Subcutaneous abdominal adipose tissue (tissue), 5 donors: ENCODE results near the gene CELSR1.

Experiments
- H3K27ac ChIP-seq: one replicate; pipeline ENCODE4 v1.7.0; 2013; ENCODE audit warnings: low read depth, mild to moderate bottlenecking, inconsistent platforms, low read length, moderate library complexity
- H3K27me3 ChIP-seq, 5 donors: one replicate each; pipeline ENCODE4 v1.7.0; 2013; ENCODE audit warnings: low read length in 5 of 5, inconsistent platforms in 1 of 5; ENCODE audit not compliant: control insufficient read depth in 5 of 5, insufficient read depth in 4 of 5
- H3K36me3 ChIP-seq, 5 donors: one replicate each; pipeline ENCODE4 v1.7.0; 2013; ENCODE audit warnings: low read length in 5 of 5; ENCODE audit not compliant: control insufficient read depth in 5 of 5, insufficient read depth in 5 of 5
- H3K4me1 ChIP-seq, 5 donors: one replicate each; pipeline ENCODE4 v1.7.0; 2013; ENCODE audit warnings: low read length in 5 of 5, mild to moderate bottlenecking in 3 of 5, moderate library complexity in 1 of 5; ENCODE audit not compliant: control insufficient read depth in 5 of 5, insufficient read depth in 5 of 5
- H3K4me3 ChIP-seq, 5 donors: one replicate each; pipeline ENCODE4 v1.7.0; 2013; ENCODE audit warnings: low read length in 5 of 5, low read depth in 1 of 5
- H3K9ac ChIP-seq, 5 donors: one replicate each; pipeline ENCODE4 v1.7.0; 2013; ENCODE audit warnings: low read length in 5 of 5, mild to moderate bottlenecking in 4 of 5, moderate library complexity in 3 of 5
- H3K9me3 ChIP-seq, 5 donors: one replicate each; pipeline ENCODE4 v1.7.0; 2013; ENCODE audit warnings: low read length in 5 of 5; ENCODE audit not compliant: control insufficient read depth in 5 of 5
- donor health status: healthy.
- donor health status: healthy.
- donor health status: healthy.
- donor health status: healthy.
- donor health status: healthy.

CELSR1 gene

GRCh38 chr22:46482056-46482675 lies 55.3 kb downstream of the CELSR1 start:
- Histone ChIP-seq H3K9ac (no peak overlapping the region), H3K27ac (no peak overlapping the region), H3K4me3 (no peak overlapping the region), H3K4me1 (no peaks in the 10 kb centered on the region), H3K9me3 (peaks cover 0 to 4% (median 3%) of the 10 kb centered on the region in 5 donors), H3K36me3 (no peaks in the 10 kb centered on the region), H3K27me3 (peaks cover 1 to 7% (median 4%) of the 10 kb centered on the region in 5 donors)

DNA sequence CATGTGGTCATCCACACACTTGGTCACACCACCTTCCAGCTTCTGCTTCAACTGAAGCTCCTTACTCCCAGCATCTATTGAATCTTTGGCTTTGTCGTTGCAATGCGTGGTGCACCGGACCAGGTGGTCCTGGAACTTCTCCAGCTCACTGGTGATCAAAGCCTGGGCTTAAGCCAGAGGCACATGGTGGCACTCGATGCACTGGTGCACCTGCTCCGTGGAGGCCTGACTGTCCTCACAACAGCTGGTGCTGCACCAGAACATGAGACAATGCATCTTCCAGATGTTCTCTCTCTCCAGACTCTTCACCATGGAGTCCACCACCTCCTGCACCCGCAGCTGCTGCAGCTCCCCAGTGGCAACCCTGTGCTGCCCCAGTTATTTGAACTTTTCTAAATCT lies 56.0 kb downstream of the CELSR1 start:
- Histone ChIP-seq H3K4me3 (no peak overlapping the region), H3K9me3 (peaks cover 0 to 4% (median 3%) of the 10 kb centered on the region in 5 donors), H3K27ac (no peak overlapping the region), H3K4me1 (no peaks in the 10 kb centered on the region), H3K9ac (no peak overlapping the region), H3K36me3 (no peaks in the 10 kb centered on the region), H3K27me3 (peaks cover 3 to 10% (median 7%) of the 10 kb centered on the region in 5 donors)

- Histone ChIP-seq H3K9ac (no peak overlapping the region), H3K27ac (no peak overlapping the region), H3K36me3 (no peaks in the 10 kb centered on the region), H3K9me3 (peaks cover 0 to 6% (median 4%) of the 10 kb centered on the region in 5 donors), H3K4me3 (no peak overlapping the region), H3K27me3 (peaks cover 3 to 10% (median 7%) of the 10 kb centered on the region in 5 donors), H3K4me1 (no peaks in the 10 kb centered on the region)
Measured at GRCh38 chr22:46480396-46480795, 57.0 kb downstream of the CELSR1 start.

- H3K27ac ChIP-seq, result no peak overlapping the region
- H3K4me1 ChIP-seq, result no peaks in the 10 kb centered on the region
- H3K36me3 ChIP-seq, result no peaks in the 10 kb centered on the region
- peaks cover 3 to 11% (median 9%) of the 10 kb centered on the region in 5 donors for H3K27me3 ChIP-seq
- peaks cover 0 to 12% (median 7%) of the 10 kb centered on the region in 5 donors for H3K9me3 ChIP-seq
- H3K9ac ChIP-seq, result no peak overlapping the region
- no peak overlapping the region for H3K4me3 ChIP-seq
Measured at GRCh38 chr22:46479046-46479445, 58.4 kb downstream of the CELSR1 start.

GRCh38 chr22:46478083-46478551 lies 59.3 kb downstream of the CELSR1 start:
- Histone ChIP-seq H3K27ac (no peak overlapping the region), H3K9me3 (peaks cover 0 to 12% (median 7%) of the 10 kb centered on the region in 5 donors), H3K4me3 (no peak overlapping the region), H3K36me3 (no peaks in the 10 kb centered on the region), H3K27me3 (peaks cover 3 to 15% (median 11%) of the 10 kb centered on the region in 5 donors), H3K9ac (no peak overlapping the region), H3K4me1 (no peaks in the 10 kb centered on the region)

GRCh38 chr22:46476547-46476941 lies 60.9 kb downstream of the CELSR1 start:
- H3K4me1 ChIP-seq, result no peaks in the 10 kb centered on the region
- H3K9ac ChIP-seq, result no peak overlapping the region
- no peak overlapping the region for H3K27ac ChIP-seq
- H3K9me3 ChIP-seq, result peaks cover 0 to 9% (median 4%) of the 10 kb centered on the region in 5 donors
- H3K27me3 ChIP-seq, result peaks cover 3 to 18% (median 18%) of the 10 kb centered on the region in 5 donors
- no peaks in the 10 kb centered on the region for H3K36me3 ChIP-seq
- no peak overlapping the region for H3K4me3 ChIP-seq

- H3K9ac ChIP-seq, result no peak overlapping the region
- no peak overlapping the region for H3K27ac ChIP-seq
- H3K27me3 ChIP-seq, result peaks cover 3 to 18% (median 14%) of the 10 kb centered on the region in 5 donors
- H3K9me3 ChIP-seq, result peaks cover 0 to 9% (median 4%) of the 10 kb centered on the region in 5 donors
- no peaks in the 10 kb centered on the region for H3K36me3 ChIP-seq
- no peak overlapping the region for H3K4me3 ChIP-seq
- H3K4me1 ChIP-seq, result no peaks in the 10 kb centered on the region
Measured at GRCh38 chr22:46473896-46474557, 63.4 kb downstream of the CELSR1 start.

DNA sequence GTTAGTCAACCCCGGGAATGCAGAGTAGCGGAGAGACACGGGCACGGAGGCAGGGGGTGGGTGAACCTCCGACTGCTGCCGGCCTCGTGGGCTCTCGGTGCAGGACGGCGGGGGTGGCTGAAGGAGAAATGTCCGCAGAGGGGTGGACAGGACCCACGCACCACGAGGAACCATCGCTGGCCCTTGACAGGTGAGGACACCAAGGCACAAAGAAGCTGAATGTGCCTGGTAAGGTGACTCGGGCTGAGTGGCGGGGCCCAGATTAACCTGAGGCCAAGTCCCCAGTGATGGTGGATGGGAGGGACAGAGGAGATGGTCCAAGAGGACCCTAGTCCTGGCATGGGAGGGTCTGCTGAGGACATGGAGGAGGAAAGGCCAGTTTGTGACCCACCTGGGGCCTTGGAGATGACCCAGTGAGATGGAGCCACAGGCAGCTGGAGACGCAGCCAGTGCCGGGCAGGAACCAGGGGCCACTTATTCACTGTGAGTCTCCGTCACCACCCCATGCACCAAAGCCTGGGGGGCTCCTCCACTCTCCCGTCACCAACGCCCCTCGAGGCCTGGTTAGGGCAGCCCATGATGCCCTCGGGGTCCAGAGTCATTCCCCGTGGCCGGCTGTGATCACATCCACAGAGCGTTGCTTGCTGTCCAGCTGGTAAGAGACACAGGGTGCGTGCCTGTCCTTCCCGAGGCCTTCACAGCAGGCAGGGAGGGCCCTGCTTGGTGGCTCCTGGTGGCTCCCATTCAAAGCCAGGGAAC lies 64.2 kb downstream of the CELSR1 start:
- Histone ChIP-seq H3K9me3 (peaks cover 0 to 9% (median 4%) of the 10 kb centered on the region in 5 donors), H3K4me3 (no peak overlapping the region), H3K27me3 (peaks cover 3 to 18% (median 14%) of the 10 kb centered on the region in 5 donors), H3K9ac (no peak overlapping the region), H3K36me3 (no peaks in the 10 kb centered on the region), H3K4me1 (no peaks in the 10 kb centered on the region), H3K27ac (no peak overlapping the region)

DNA sequence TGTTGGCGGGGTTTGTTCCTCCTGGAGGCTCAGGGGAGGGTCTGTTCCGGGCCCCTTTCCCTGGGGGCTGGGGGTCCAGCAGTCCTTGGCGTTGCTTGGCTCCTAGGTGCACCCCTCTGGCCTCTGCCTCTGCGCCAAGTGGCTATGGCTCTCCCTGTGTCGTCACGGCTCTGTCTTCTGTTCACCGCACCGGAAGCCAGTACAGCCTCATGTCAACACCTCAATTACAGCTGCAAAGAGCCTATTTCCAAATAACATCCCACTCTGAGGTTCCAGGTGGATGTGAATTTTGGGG lies 64.8 kb downstream of the CELSR1 start:
- Histone ChIP-seq H3K9me3 (peaks cover 0 to 9% (median 4%) of the 10 kb centered on the region in 5 donors), H3K27ac (no peak overlapping the region), H3K36me3 (no peaks in the 10 kb centered on the region), H3K4me1 (no peaks in the 10 kb centered on the region), H3K9ac (no peak overlapping the region), H3K4me3 (no peak overlapping the region), H3K27me3 (peaks cover 3 to 16% (median 14%) of the 10 kb centered on the region in 5 donors)
